Body of pancreas (tissue), 4 donors: Measurements from ENCODE around the gene LIG3.

Experiments
- CTCF ChIP-seq, 7 experiments: fragments of 450-650 bp in 4 of 7; fragments of 200-600 bp in 3 of 7; sonication (generic) in 3 of 7; IDR thresholded peaks; one replicate each; pipeline ENCODE4 v1.5.1; 2016 to 2019; ENCODE audit warnings: antibody characterized with exemption in 7 of 7
- POLR2A ChIP-seq, 3 donors: fragments of 450-650 bp; IDR thresholded peaks; one replicate each; pipeline ENCODE4 v1.6.1; 2016; ENCODE audit warnings: antibody characterized with exemption in 3 of 3, mild to moderate bottlenecking in 2 of 3

- no peak for TF ChIP-seq CTCF (IDR thresholded peaks at IDR 0.05)
- no peak for TF ChIP-seq POLR2A (IDR thresholded peaks at IDR 0.05)
These were observed 63.9 kb downstream of the LIG3 start for GRCh38 chr17:35044181-35044580.
